HG03342 (cell line): ENCODE measurements around the gene MARCHF9.

Experiments
- ATAC-seq: cut with Tn5 transposase; IDR thresholded peaks from one replicate; pipeline ENCODE4 v1.9.1; 2021; ENCODE audit warnings: mild to moderate bottlenecking, moderate library complexity; ENCODE audit not compliant: unreplicated experiment

MARCHF9 gene

GRCh38 chr12:57753756-57754337, 1.1 kb upstream of the MARCHF9 start:
- no peak for ATAC-seq

- no peak for ATAC-seq
These were observed 221 bp downstream of the MARCHF9 start for GRCh38 chr12:57755194-57755453.

DNA sequence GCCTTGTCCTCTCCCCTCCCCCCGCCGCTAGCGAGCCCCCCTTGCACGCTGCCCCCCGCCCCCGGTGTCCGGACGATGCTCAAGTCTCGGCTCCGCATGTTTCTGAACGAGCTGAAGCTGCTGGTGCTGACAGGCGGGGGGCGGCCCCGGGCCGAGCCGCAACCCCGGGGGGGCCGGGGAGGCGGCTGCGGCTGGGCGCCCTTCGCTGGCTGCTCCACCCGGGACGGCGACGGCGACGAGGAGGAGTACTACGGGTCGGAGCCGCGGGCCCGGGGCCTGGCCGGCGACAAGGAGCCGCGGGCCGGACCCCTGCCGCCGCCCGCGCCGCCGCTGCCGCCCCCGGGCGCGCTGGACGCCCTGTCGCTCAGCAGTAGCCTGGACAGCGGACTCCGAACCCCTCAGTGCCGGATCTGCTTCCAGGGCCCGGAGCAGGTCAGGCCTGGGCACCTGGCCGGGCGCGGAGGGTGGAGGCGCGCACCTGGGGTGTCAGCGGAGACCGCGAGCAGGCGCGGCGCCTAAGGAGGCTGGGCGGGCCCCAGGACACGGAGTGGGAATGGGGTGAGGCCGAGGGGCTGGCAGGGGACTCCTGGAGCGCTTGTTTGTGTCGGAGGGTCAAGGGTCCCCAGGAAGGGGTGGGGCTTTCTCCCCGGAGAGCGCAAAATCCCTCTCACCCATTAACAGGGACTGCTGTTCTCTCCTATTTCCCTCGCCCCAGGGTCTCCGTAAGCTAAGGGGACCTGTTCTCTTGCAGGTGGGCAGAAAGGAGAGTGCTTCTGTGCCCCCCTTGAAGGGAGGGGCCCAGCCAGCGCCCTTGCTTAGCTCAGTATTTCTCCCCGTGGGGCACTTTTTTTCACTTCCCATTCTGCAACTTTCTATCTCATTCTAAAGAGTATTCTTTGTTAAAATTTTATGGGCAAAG, 810 bp downstream of the MARCHF9 start:
- ATAC-seq, result no peak

- ATAC-seq, result peak; percentile 33
These were observed 1.8 kb downstream of the MARCHF9 start for GRCh38 chr12:57756406-57757341.

GRCh38 chr12:57757771-57758170, 2.9 kb downstream of the MARCHF9 start:
- no peak for ATAC-seq

- ATAC-seq, result no peak
These were observed 3.9 kb downstream of the MARCHF9 start for GRCh38 chr12:57758552-57759359.

DNA sequence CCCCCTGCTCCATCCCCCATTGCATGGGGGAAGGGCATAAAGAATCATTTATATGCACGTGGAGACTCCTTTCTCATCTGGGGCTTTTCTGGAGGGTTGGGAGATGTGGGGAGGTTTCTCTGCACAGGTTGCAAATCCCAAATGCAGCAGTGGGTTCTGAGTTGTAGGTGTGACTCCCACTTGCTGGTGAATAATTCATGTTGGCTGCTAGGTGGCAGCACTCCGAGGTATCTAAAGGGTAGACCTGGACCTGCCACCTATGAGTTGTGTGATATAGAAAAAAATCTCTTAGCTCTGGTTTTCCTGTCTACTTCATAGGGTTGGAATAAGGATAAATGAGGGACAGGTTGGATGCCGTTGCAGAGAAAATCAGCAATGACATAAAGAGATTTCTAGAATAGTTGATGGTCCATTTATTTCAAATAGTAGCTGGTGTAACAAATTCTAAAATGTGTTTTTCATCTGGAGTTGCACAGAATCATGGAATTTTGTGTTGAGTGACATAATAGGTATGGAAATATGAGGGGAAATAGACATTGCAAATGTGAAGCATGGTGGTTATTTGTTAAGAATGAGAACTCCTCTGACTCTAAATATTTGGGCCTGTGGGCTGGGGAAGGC, 4.6 kb downstream of the MARCHF9 start:
- no peak for ATAC-seq

GRCh38 chr12:57760347-57760982, 5.6 kb downstream of the MARCHF9 start:
- ATAC-seq, result no peak

- ATAC-seq, result no peak
These were observed 6.6 kb downstream of the MARCHF9 start for GRCh38 chr12:57761391-57761998.

- ATAC-seq, result no peak
These were observed 7.6 kb downstream of the MARCHF9 start for GRCh38 chr12:57762463-57762862.

GRCh38 chr12:57763881-57764661, 9.2 kb downstream of the MARCHF9 start:
- no peak for ATAC-seq

GRCh38 chr12:57764662-57765002, 9.7 kb downstream of the MARCHF9 start:
- peak; percentile 8 for ATAC-seq

GRCh38 chr12:57765003-57765697, 10.2 kb downstream of the MARCHF9 start:
- ATAC-seq, result peak; percentile 53

- peak; percentile 4 for ATAC-seq
These were observed 11.0 kb downstream of the MARCHF9 start for GRCh38 chr12:57765698-57766463.

GRCh38 chr12:57766464-57767304, 11.8 kb downstream of the MARCHF9 start, which contains the start of gene CYP27B1:
CYP27B1 (minus strand) TSS chr12:57767078; CDS start chr12:57767041, 37 bp downstream.
- no peak for ATAC-seq

- ATAC-seq, result no peak
These were observed 12.4 kb downstream of the MARCHF9 start for GRCh38 chr12:57767305-57767698.
